GM23338 (cell line): Measurements from ENCODE around the gene ABCA13.

Source experiments
- CREB1 ChIP-seq: fragments of 250-450 bp; sonication (Bioruptor Pico); IDR thresholded peaks from 2 replicates; pipeline ENCODE4 v1.5.0; 2020; ENCODE audit warnings: low read depth, mild to moderate bottlenecking, moderate library complexity
- CTCF ChIP-seq, 2 experiments: fragments of 200-600 bp in 1 of 2; sonication (generic) in 1 of 2; conservative IDR thresholded peaks; 2 replicates each; pipeline versions ENCODE4 v1.5.1 to v1.6.1; 2016 to 2017; ENCODE audit warnings: antibody characterized with exemption in 2 of 2, low read depth in 2 of 2, mild to moderate bottlenecking in 2 of 2, moderate library complexity in 1 of 2
- ETS1 ChIP-seq: IDR thresholded peaks from 2 replicates; pipeline ENCODE4 v1.6.1; 2016; ENCODE audit warnings: antibody characterized with exemption
- EZH2 ChIP-seq: fragments of 200-600 bp; sonication (generic); IDR thresholded peaks from one replicate; pipeline ENCODE4 v1.8.0; 2017; ENCODE audit warnings: antibody characterized with exemption, mild to moderate bottlenecking, low read depth; ENCODE audit not compliant: unreplicated experiment
- EZH2phosphoT487 ChIP-seq: fragments of 200-600 bp; sonication (generic); IDR thresholded peaks from one replicate; pipeline ENCODE4 v1.8.1; 2018; ENCODE audit warnings: antibody characterized with exemption; ENCODE audit not compliant: unreplicated experiment
- JUNB ChIP-seq: IDR thresholded peaks from one replicate; pipeline ENCODE4 v1.6.1; 2016; ENCODE audit warnings: antibody characterized with exemption; ENCODE audit not compliant: unreplicated experiment
- NANOG ChIP-seq: IDR thresholded peaks from 2 replicates; pipeline ENCODE4 v1.6.1; 2016; ENCODE audit warnings: antibody characterized with exemption, borderline replicate concordance
- POLR2AphosphoS5 ChIP-seq: IDR thresholded peaks from 2 replicates; pipeline ENCODE4 v1.6.1; 2016; ENCODE audit warnings: antibody characterized with exemption, low read depth
- REST ChIP-seq: IDR thresholded peaks from one replicate; pipeline ENCODE4 v1.6.1; 2018; ENCODE audit warnings: antibody characterized with exemption; ENCODE audit not compliant: unreplicated experiment
- STAT1 ChIP-seq: IDR thresholded peaks from one replicate; pipeline ENCODE4 v1.6.1; 2016; ENCODE audit warnings: antibody characterized with exemption; ENCODE audit not compliant: unreplicated experiment
- ZNF114 ChIP-seq: fragments of 250-450 bp; sonication (Bioruptor Pico); IDR thresholded peaks from 2 replicates; pipeline ENCODE4 v1.5.0; 2020; ENCODE audit warnings: mild to moderate bottlenecking, moderate library complexity
- ZNF331 ChIP-seq: fragments of 250-450 bp; sonication (Bioruptor Pico); IDR thresholded peaks from 2 replicates; pipeline ENCODE4 v1.5.0; 2020; ENCODE audit warnings: low read depth, mild to moderate bottlenecking, moderate library complexity
- ZNF462 ChIP-seq: fragments of 250-450 bp; sonication (Bioruptor Pico); IDR thresholded peaks from 2 replicates; pipeline ENCODE4 v1.5.0; 2020; ENCODE audit warnings: mild to moderate bottlenecking, moderate library complexity

- TF ChIP-seq CTCF (conservative IDR thresholded peaks at IDR 0.05; ENCODE audit: low read depth in 2 of 2) (no peak), POLR2AphosphoS5 (no peak), EZH2 (no peak), EZH2phosphoT487 (no peak), ZNF462 (CRISPR knock-in tag) (no peak), REST (no peak), JUNB (no peak), STAT1 (no peak), CREB1 (CRISPR knock-in tag) (no peak), NANOG (no peak), ZNF331 (CRISPR knock-in tag) (no peak), ETS1 (no peak), ZNF114 (CRISPR knock-in tag) (no peak)
Measured at GRCh38 chr7:48307041-48307714, 135.9 kb downstream of the ABCA13 start.
